ENCODE results near the gene NOP14. TPM values are rescaled to one million over a fixed set of nuclear protein-coding genes. Genes with fewer than 3 reads are reported as not detected.
"Not testable (repeated sequence)": the region's sequence is repeated elsewhere in the genome, so short reads cannot be mapped to it uniquely, and the experiment has no call there.

The NOP14 gene
- total and polyA plus RNA-seq, 8 donors = 11.1 to 31.0 (median 17.4) TPM

DNA sequence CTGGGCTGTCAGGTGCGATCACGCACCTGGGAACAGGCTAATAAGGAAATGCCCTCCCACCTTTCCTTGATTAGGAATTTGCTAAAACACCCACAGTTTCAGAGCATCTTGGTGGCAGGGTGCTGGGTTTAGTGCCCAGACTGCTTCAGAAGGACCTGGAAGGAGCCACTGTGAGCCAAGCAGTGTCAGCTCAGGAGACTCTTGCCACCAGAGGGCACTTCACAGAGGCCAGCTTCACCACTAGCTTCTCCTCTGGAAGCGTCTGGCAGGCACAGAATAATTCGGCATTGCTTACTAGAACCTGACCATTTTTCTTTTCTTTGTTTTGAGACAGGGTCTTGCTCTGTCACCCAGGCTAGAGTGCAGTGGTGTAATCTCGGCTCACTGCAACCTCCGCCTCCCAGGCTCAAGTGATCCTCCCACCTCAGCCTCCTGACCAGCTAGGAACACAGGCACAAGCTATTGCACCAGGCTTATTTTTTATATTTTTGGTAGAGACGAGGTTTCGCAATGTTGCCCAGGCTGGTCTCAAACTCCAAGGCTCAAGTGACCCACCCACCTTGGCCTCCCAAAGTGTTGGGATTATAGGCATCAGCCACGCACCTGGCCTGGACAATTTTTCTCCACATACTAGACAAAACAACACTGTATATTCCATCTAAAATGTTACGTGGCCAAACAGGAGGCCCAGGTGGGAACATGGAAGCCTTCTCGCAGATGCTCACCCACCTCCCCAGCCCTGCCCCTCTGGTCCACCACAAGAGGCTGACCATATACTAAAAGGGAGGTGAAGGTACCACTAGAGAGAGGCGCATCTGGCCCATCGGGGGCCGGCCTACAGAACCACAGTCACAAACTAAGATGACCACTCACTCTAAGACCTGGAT, 14.1 kb downstream of the NOP14 start:
- no peaks in the 10 kb centered on the region for H3K4me1 ChIP-seq
- H3K36me3 ChIP-seq = peaks cover 5 to 90% (median 53%) of the 10 kb centered on the region in 3 donors
- WGBS, 2 donors = 89 to 91% methylated on average over 14 of the region's 14 CpGs
- intact Hi-C loops (cut with DNase I) = no loop called here
- H3K27me3 ChIP-seq = no peaks in the 10 kb centered on the region
- no peak for FAIRE-seq
- peak; percentile 57 to 88 (median 73) for ATAC-seq
- DNase-seq = peak in 2 of 6 donors; percentile 28 to 55
- TF ChIP-seq, protein P1, sequence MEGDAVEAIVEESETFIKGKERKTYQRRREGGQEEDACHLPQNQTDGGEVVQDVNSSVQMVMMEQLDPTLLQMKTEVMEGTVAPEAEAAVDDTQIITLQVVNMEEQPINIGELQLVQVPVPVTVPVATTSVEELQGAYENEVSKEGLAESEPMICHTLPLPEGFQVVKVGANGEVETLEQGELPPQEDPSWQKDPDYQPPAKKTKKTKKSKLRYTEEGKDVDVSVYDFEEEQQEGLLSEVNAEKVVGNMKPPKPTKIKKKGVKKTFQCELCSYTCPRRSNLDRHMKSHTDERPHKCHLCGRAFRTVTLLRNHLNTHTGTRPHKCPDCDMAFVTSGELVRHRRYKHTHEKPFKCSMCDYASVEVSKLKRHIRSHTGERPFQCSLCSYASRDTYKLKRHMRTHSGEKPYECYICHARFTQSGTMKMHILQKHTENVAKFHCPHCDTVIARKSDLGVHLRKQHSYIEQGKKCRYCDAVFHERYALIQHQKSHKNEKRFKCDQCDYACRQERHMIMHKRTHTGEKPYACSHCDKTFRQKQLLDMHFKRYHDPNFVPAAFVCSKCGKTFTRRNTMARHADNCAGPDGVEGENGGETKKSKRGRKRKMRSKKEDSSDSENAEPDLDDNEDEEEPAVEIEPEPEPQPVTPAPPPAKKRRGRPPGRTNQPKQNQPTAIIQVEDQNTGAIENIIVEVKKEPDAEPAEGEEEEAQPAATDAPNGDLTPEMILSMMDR (IDR thresholded peaks at IDR 0.05) = peak in 3 of 4 donors; percentile 19 to 36 (median 21)
- no peaks in the 10 kb centered on the region for H3K9me3 ChIP-seq
- H3K27ac ChIP-seq = no peak overlapping the region
- H3K4me3 ChIP-seq = no peak overlapping the region

- Histone ChIP-seq H3K27ac (no peak overlapping the region), H3K27me3 (no peaks in the 10 kb centered on the region), H3K9me3 (no peaks in the 10 kb centered on the region), H3K4me1 (no peaks in the 10 kb centered on the region), H3K4me3 (no peak overlapping the region), H3K36me3 (peaks cover 5 to 92% (median 50%) of the 10 kb centered on the region in 3 donors)
- intact Hi-C loops (cut with DNase I) = no loop called here
- ATAC-seq = no peak
- DNase-seq = peak in 2 of 6 donors; percentile 24 to 30
- 83% methylated on average over 11 of the region's 11 CpGs for WGBS, 2 donors
- TF ChIP-seq, protein P1 (IDR thresholded peaks at IDR 0.05) = no peak
- FAIRE-seq = no peak
Measured at GRCh38 chr4:2947926-2948325, 15.3 kb downstream of the NOP14 start.

DNA sequence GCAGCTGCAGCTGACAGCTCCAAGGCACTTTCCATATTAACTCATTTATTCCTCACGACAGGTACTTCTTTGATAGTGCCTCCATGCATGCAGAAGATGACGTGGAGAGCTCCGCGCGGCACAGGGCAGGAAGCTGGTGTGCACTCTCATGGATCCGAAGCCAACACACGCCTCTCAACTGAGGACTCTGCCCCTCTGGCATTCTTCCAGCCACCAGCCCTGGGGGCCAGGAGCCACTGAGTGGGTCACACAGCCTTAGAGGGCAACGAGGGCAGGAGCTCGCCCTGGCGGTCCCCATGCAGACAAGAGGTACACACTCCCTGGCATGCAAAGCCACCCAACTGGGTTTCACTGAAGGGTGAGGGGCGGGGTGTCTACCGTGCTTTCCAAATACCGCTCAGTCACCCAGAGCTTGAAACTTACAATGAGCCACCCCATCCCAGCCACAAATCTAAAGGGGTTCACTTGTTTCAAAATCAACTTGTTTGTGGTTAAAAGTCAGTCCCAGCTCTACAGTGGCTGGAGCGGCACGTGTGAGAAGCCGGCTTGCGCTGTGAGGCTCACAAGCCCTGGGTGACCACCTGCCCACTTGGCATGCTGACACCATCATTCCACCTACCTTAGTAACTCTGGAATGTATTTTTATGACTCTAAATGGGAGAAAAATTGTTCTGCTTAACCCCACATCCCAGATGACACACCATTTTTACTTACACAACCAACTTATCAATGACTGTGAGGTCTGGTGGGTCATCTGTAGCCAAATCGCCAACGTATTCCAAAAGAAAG, 16.2 kb downstream of the NOP14 start:
- FAIRE-seq = no peak
- TF ChIP-seq, protein P1 (IDR thresholded peaks at IDR 0.05) = no peak
- H3K27me3 ChIP-seq = no peaks in the 10 kb centered on the region
- no peaks in the 10 kb centered on the region for H3K4me1 ChIP-seq
- intact Hi-C loops (cut with DNase I) = no loop called here
- H3K4me3 ChIP-seq = no peak overlapping the region
- H3K9me3 ChIP-seq = no peaks in the 10 kb centered on the region
- peak in 3 of 6 donors; percentile 4 to 54 (median 45) for DNase-seq
- 90 to 91% methylated on average over 19 of the region's 19 CpGs for WGBS, 2 donors
- H3K36me3 ChIP-seq = peaks cover 5 to 93% (median 47%) of the 10 kb centered on the region in 3 donors
- ATAC-seq = no peak
- no peak overlapping the region for H3K27ac ChIP-seq

DNA sequence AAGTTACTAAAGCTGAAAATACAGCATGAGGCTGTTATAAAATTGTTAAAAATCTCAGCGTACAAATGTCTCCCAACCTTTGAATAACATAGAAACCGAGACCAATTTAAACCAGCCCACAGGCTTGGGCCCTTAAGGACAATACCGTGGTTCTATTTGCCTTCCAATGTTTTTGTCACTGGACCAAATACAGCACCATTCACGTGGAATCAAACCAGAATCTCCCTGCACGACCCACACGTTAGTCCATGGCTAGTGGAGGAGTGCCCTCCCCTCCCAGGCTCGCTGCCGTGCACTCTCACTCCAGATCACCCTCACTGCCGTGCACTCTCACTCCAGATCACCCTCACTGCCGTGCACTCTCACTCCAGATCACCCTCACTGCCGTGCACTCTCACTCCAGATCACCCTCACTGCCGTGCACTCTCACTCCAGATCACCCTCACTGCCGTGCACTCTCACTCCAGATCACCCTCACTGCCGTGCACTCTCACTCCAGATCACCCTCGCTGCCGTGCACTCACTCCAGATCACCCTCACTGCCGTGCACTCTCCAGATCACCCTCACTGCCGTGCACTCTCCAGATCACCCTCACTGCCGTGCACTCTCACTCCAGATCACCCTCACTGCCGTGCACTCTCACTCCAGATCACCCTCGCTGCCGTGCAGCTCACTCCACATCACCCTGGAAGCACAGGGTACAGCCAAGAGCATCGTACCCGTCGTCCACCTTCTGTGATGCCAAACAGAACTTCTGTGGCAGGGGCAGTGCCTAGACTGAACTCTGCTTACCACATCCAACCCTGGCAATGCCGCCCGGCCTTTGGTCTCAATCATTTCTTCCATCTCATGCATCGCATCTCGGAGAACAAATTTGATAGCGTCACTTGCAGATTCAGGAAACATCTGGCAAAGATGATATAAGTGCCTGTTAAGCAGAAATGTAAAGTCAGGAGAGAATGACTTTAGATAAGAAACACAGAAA, 17.3 kb downstream of the NOP14 start:
- FAIRE-seq; H3K27me3 ChIP-seq; intact Hi-C loops (cut with DNase I); H3K27ac ChIP-seq; H3K9me3 ChIP-seq; H3K4me3 ChIP-seq; ATAC-seq; H3K4me1 ChIP-seq: not testable (repeated sequence)
- H3K36me3 ChIP-seq = peaks cover 5 to 87% (median 42%) of the 10 kb centered on the region in 3 donors
- DNase-seq = peak in 3 of 6 donors; percentile 3 to 30 (median 5)
- WGBS, 2 donors = 90% methylated on average over 27 to 28 of the region's 30 CpGs

All from pancreas (tissue), 10 donors.